GM06990 (cell line): ENCODE results near the gene DNHD1.

ENCODE experiments used
- DNase-seq: peaks from one replicate; pipeline ENCODE4 v3.0.0-alpha.2; 2011; ENCODE audit not compliant: insufficient read length; ENCODE audit errors: extremely low read depth
- H3K27me3 ChIP-seq: replicated peaks from 2 replicates; pipeline ENCODE4 v1.6.0; 2011; ENCODE audit warnings: low read length; ENCODE audit not compliant: control insufficient read depth, insufficient read depth
- H3K36me3 ChIP-seq: 2 replicates; pipeline ENCODE4 v1.5.1; 2011; ENCODE audit warnings: low read length; ENCODE audit not compliant: control insufficient read depth, insufficient read depth
- H3K4me3 ChIP-seq: replicated peaks from 2 replicates; pipeline ENCODE4 v1.5.1; 2011; ENCODE audit warnings: low read depth, mild to moderate bottlenecking, control low read depth, low read length
- CTCF ChIP-seq: IDR thresholded peaks from 2 replicates; pipeline ENCODE4 v1.5.1; 2011; ENCODE audit warnings: low read length, control low read depth, mild to moderate bottlenecking, inconsistent platforms; ENCODE audit not compliant: insufficient read depth, poor library complexity, severe bottlenecking

The DNHD1 gene

GRCh38 chr11:6469599-6469998, 27.5 kb upstream of the DNHD1 start:
- H3K4me3 ChIP-seq, result no peak overlapping the region
- H3K27me3 ChIP-seq, result no peaks in the 10 kb centered on the region
- no peaks in the 10 kb centered on the region for H3K36me3 ChIP-seq
- no peak for DNase-seq
- no peak for TF ChIP-seq CTCF

GRCh38 chr11:6472934-6473333, 24.1 kb upstream of the DNHD1 start:
- H3K27me3 ChIP-seq, result no peaks in the 10 kb centered on the region
- H3K36me3 ChIP-seq, result peaks cover 13% of the 10 kb centered on the region
- TF ChIP-seq CTCF, result no peak
- H3K4me3 ChIP-seq, result peak overlapping the region; percentile 76
- no peak for DNase-seq

- Histone ChIP-seq H3K4me3 (peak within 1 kb of the TSS; percentile 76), H3K36me3 (peaks cover 21% of the 10 kb centered on the region), H3K27me3 (no peaks in the 10 kb centered on the region)
- no peak for TF ChIP-seq CTCF
- DNase-seq, result peak; percentile 78
Measured at GRCh38 chr11:6473451-6474412, 23.3 kb upstream of the DNHD1 start, which contains the start of gene TRIM3. Gene TRIM3, minus strand, starts transcription at chr11:6473941. Its CDS starts 8,246 bp downstream, at chr11:6465695.

- no peak for DNase-seq
- H3K4me3 ChIP-seq, result peak overlapping the region; percentile 56; the same call in 1 of the 2 replicates
- TF ChIP-seq CTCF, result no peak
Measured at GRCh38 chr11:6474413-6474792, 22.7 kb upstream of the DNHD1 start.

GRCh38 chr11:6474806-6475500, 22.1 kb upstream of the DNHD1 start:
- H3K27me3 ChIP-seq, result no peaks in the 10 kb centered on the region
- DNase-seq, result no peak

More at GRCh38 chr11:6474413-6474792, 22.7 kb upstream of the DNHD1 start:
- H3K36me3 ChIP-seq, result peaks cover 23% of the 10 kb centered on the region
- H3K27me3 ChIP-seq, result no peaks in the 10 kb centered on the region

More at GRCh38 chr11:6474806-6475500, 22.1 kb upstream of the DNHD1 start:
- H3K4me3 ChIP-seq, result no peak overlapping the region
- TF ChIP-seq CTCF, result no peak
- peaks cover 23% of the 10 kb centered on the region for H3K36me3 ChIP-seq
